ENCODE data around the gene ALOX12.
A peak's percentile ranks its signal among the peaks of the same experiment; 100 is the strongest.

ALOX12 gene

GRCh38 chr17:7022781-7023571 is 27.1 kb downstream of the ALOX12 start, which contains the start of gene BCL6B:
Gene BCL6B (plus strand): TSS chr17:7023050. CDS start chr17:7023672, 622 bp downstream.
- DNase-seq, result no peak

DNA sequence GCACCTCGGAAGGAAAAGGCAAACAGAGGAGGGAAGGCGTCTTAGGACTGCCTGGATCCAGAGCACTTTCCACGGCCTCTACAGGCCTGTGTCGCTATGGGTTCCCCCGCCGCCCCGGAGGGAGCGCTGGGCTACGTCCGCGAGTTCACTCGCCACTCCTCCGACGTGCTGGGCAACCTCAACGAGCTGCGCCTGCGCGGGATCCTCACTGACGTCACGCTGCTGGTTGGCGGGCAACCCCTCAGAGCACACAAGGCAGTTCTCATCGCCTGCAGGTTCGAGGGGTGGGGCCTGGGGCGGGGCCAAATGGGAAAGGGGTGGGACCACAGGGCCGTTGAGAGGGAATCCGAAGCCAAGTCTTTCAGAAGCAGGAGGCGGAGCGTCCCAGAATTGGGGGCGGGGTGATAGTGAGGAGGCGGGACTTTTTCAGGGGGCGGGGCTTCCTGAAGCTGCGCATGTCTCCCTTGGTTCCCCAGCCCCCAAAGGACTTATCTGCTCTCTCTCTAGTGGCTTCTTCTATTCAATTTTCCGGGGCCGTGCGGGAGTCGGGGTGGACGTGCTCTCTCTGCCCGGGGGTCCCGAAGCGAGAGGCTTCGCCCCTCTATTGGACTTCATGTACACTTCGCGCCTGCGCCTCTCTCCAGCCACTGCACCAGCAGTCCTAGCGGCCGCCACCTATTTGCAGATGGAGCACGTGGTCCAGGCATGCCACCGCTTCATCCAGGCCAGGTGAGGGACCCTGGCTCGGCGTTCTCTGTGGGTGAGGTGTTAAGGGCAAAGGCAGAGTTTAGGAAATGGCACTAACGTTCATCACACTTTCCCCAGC is 27.9 kb downstream of the ALOX12 start:
- peak; percentile 95 for DNase-seq

GRCh38 chr17:7024402-7024785 is 28.5 kb downstream of the ALOX12 start:
- DNase-seq, result no peak

DNA sequence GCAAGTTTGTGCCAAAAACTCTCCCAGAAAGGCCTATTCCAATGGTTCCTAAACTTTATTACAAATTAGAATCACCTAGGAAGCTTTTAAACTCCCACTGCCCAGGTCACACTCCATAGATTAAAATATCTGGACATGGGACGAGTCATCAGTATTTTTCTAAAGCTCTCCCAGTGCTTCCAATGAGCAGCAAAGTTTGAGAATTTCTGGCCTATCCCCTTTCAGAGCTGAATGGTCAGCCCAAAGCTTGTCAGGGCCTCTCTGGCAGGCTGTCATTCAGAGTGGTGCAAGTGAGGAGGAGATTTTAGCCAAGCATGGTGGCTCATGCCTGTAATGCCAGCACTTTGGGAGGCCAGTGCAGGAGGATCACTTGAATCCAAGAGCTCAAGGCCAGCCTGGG is 29.4 kb downstream of the ALOX12 start:
- DNase-seq, result no peak

DNA sequence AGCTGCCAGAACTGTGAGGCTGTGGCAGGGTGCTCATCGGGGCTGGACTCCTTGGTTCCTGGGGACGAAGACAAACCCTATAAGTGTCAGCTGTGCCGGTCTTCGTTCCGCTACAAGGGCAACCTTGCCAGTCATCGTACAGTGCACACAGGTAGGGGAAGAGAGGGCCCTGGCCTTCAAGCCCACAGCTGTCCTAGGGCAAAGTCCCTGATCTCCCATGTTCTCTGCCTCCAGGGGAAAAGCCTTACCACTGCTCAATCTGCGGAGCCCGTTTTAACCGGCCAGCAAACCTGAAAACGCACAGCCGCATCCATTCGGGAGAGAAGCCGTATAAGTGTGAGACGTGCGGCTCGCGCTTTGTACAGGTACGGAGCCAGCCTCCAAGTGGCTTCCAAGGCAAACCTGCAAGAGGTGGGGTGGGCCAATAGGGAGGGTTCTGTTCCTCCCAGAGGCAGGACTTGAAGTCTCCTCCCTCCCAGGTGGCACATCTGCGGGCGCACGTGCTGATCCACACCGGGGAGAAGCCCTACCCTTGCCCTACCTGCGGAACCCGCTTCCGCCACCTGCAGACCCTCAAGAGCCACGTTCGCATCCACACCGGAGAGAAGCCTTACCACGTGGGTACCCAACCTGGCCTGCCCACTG is 30.7 kb downstream of the ALOX12 start:
- no peak for DNase-seq

DNA sequence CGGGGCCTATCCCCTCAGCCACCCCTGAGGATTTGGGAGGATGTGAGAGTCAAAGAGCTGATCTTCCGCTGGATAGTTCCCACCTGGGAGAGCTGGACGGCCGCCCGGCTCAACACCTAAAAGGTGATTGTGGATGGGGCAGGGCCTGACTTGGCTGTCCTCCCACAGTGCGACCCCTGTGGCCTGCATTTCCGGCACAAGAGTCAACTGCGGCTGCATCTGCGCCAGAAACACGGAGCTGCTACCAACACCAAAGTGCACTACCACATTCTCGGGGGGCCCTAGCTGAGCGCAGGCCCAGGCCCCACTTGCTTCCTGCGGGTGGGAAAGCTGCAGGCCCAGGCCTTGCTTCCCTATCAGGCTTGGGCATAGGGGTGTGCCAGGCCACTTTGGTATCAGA is 31.5 kb downstream of the ALOX12 start:
- no peak for DNase-seq

GRCh38 chr17:7029096-7029495 is 33.2 kb downstream of the ALOX12 start:
- no peak for DNase-seq

DNA sequence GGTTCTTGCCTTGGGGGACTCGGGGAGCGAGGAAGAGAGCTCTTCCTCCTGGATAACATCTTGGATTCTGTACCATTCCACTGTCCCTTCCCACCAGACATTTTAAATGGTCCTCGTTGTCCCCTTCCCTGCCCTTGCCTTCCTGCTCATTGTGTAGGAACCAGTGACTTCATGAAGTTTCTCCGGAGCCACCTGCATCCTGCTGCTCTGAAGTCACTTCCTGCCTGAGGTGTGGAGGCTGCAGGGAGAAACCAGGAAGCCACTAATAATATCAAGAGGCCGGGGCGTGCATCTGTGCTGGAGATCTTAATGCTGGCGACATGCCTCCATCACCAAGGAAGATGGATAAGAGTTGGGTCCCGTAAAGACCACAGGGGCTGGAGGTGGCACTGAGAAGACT is 33.8 kb downstream of the ALOX12 start:
- peak; percentile 29 for DNase-seq

DNA sequence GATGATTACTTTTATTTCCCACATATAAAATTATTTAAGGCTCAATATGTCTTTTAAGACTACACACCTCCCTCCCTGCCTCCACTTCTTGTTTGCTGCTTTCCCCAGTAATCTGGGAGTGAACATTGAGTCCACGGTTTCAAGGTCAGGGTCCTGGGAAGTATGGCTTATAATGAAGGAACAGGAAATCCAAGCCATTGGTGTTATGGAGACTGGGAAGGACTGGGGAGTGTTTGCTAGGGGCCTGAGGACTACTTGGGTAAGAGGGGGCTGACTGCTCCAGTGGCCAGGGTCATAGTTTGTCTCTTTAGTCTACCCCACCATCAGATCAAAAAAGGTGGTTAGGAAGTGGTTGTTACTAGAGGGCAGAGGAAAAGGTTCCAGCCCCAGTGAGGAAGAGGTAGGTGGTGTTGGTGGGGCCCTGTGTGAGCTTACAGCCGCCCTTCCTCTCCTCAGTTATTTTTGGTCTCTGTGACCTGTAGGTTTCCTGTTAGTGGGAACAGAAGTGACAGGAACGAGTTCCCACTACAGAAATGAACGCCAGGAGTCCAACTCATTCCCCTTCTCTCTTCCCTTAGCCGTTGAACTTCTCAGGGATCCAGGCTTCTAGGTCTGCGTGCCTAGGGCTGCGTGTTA is 39.2 kb downstream of the ALOX12 start:
- DNase-seq, result peak; percentile 22

DNA sequence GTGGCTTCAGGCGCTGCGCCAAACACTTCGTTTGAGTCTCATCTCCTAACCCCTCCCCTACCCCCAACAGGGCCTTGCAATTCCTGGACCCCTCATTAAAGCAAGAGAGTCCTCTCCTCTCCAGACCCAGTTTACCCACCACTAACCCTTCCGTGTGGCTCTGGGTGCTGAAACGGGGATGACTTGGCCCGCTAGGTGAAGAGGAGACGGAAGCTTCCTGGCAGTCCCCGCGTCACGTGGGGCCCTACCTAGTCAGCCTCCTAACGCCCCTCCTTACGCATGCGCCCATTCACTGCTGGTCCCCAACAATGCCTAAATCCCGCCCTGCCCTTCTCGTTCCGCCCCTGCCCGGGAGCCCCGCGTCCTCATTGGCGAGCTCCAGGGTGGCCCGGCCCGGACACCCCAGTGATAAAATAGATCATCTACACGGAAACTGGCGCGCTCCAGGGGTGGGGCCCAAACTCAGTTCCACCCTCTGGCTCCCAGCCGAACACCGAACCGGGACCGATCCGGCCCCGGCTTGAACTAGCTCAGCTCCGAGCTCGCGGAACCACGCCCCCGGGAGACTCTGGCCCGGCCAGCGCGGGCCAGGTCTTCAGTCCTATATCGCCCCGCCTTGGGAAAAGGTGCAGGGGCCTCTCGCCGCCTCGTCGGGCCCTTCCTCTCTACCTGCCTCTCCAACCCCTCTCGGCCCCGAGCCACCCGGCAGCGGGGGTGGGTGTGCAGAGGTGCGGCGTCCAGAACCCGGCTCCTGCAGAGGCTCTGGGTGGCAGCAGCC is 39.9 kb downstream of the ALOX12 start, which contains the start of gene SLC16A13:
Gene SLC16A13 (plus strand): TSS at position 425 of the 778 bp plus-strand sequence. CDS start 368 bp downstream, outside the sequence.
- DNase-seq, result peak; percentile 98

DNA sequence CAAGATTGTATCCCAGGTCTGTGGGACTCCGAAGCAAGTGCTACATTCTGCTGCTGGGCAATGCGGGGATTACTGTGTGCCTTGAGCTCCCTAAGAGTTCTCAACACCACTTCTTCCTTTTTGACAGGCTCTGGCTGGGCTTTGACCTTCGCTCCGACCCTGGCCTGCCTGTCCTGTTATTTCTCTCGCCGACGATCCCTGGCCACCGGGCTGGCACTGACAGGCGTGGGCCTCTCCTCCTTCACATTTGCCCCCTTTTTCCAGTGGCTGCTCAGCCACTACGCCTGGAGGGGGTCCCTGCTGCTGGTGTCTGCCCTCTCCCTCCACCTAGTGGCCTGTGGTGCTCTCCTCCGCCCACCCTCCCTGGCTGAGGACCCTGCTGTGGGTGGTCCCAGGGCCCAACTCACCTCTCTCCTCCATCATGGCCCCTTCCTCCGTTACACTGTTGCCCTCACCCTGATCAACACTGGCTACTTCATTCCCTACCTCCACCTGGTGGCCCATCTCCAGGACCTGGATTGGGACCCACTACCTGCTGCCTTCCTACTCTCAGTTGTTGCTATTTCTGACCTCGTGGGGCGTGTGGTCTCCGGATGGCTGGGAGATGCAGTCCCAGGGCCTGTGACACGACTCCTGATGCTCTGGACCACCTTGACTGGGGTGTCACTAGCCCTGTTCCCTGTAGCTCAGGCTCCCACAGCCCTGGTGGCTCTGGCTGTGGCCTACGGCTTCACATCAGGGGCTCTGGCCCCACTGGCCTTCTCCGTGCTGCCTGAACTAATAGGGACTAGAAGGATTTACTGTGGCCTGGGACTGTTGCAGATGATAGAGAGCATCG is 42.4 kb downstream of the ALOX12 start:
- no peak for DNase-seq

GRCh38 chr17:7039832-7040231 is 44.0 kb downstream of the ALOX12 start:
- DNase-seq, result no peak

GRCh38 chr17:7041607-7042500 is 46.0 kb downstream of the ALOX12 start:
- DNase-seq, result no peak

DNA sequence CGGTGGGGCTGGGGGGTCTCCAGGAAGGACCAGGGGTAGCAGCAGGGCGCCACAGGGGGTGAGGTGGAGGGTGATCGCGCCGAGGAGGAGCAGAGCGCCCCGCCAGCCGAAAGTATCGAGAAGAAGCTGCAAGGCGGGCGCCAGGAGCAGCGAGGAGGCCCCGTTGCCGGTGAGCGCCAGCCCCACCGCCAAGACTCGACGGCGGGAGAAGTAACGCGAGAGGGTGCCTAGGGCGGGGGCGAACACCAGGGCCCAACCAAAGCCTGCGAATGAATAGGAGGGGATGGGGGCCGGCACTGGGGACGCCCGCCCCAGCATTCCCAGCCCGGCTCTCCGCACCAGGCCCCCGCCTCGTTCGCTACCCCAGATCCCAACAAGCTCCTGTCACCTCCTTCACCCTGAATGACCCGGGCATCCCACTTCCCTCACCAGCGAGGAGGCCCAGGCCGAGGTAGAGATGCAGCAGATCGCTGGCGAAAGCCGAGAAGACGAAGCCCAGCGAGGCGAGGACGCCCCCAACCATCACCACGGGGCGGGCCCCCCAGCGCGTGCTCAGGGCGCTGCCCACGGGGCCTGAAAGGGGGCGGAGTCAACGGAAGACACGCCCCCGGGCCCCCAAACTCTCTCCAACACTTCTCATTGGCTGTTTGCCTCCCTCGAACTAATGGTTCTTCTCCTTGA is 46.8 kb downstream of the ALOX12 start:
- peak; percentile 41 for DNase-seq

DNA sequence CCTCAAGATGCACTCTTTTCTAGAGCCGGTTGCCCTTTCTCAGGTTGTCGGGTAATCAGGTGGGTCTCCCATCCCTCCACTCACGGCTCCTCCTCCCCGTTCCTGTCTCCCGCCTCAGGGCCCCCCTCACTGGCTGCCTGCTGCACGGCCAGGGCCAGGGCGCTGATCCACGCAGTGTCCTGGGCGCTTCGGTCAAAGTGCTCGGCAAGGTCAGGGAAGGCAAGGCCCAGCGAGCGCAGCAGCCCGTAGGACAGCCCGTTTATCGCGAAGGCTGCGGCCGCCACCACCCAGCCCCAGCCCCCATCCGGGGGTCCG is 47.3 kb downstream of the ALOX12 start:
- no peak for DNase-seq

DNA sequence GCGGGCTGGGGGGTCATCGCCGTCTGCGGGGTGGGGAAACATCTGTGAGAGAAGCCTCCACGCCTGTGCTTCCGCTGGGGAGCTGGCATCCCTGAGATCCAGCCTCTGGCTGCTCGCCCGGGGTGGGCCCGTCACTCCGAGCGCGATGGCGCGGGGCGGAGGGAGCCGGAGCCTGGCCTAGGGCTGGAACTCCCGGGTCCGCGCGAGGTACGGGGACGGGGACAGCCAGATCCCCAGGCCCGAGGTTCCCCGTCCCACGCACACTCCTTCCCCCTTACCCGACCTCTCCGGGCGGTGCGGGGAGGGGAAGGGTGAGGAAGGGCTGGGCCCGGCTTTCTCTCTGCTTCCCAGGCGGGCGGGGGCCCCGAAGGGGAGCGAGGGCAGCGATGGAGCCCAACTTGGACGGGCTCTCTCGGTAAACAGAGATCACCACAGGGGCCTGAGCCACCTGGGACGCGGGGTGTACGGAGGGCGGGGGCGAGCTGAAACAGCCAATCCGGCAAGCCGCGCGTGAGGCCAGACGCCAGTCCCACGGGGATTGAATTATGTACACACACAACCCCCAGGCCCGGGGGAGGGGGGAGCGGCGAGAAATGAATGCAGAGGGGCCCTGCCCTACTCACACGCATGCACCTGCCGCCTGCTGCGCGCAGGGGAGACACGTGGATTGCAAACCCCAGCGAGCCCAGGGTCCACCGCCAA is 47.8 kb downstream of the ALOX12 start, which contains the start of gene SLC16A11:
Gene SLC16A11 (minus strand): TSS at position 596 of the 702 bp plus-strand sequence. CDS start 579 bp downstream, at position 17.
- DNase-seq, result peak; percentile 18

DNA sequence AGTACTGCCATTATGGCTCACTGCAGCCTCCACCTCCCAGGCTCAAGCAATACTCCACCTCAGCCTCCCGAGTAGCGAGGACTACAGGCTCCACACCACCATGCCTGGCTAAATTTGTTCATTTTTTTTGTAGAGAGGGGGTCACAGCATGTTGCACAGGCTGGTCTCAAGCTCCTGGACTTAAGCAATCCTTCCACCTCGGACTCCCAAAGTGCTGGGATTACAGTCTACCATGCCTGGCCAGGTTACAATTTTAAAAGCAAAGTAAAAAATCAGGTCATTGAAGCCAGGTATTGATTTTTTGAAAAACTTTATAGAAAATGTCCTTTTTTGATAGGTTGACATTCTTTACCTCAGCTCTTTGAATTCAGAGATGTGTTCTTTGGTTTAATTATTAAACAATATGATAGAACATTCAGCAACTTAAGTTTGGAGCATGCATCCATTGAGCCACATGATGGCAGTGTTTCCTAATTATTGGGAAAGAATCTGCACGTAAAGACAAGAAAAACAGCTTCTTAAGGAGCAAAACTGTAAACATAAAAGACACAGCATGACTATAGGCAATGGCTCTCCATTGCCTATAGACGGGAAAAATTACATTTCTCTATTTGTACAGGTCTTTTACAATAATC is 49.8 kb downstream of the ALOX12 start:
- DNase-seq, result peak; percentile 40

DNA sequence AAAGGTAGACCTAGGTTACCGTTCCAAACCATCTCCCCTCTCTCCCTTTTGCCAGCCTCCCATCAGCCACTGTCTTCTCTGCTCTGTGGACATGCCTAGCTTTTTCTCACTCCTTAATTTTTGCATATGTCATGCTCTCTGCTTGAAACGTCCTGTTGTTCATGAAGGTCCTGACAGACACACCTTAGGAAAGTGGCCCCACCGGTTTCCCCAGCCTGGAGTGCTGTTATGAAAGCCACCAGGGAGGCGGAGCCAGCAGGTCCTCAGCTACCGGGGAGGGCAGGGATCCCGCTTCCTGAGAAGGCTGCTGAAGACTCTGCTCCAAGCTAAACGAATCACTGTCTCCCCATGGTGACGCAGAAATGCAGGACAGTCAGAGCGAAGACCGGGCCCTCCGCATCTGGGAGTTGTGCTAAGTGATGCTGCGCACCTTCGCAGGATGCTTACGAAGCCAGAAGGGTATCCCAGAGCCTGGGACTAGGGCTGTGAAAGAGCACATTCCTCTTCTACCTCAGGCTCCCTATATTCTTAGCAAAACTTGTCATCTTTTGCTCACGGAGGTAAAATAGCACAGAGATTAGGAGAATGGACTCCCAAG is 50.4 kb downstream of the ALOX12 start:
- DNase-seq, result peak; percentile 26

Data from activated CD4-positive, alpha-beta T cell treated with anti-CD3 and anti-CD28 coated beads, Interleukin-2, amount 50 U/mL, for 1 hour (primary cell).